HepG2 (cell line): ENCODE measurements around the gene MBTPS1. TPM values are rescaled to one million over a fixed set of nuclear protein-coding genes. Genes with fewer than 3 reads are reported as not detected.

ENCODE experiments used
- ATAC-seq: fragments of 200-7000 bp; cut with Tn5 transposase; 3 replicates; pipeline ENCODE4 v1.9.1; 2020; ENCODE audit warnings: mild to moderate bottlenecking, moderate library complexity
- BruUV-seq: library from RNA; stranded (reverse); fragments of 400-500 nt; replicated peaks from 2 replicates; lab custom pipeline; 2021; lab: Mats Ljungman, UMichigan
- CTCF ChIA-PET: fragments of 300-600 bp; formaldehyde crosslinking; extraction: SDS; loops from one replicate; lab custom pipeline; 2021; ENCODE audit warnings: low total read pairs, inconsistent platforms, low intra/inter-chr PET ratio; lab: Yijun Ruan, JAX
- POLR2A ChIA-PET: fragments of 350-600 bp; sonication (Branson Sonifier 250); formaldehyde crosslinking; loops from one replicate; lab custom pipeline; 2020; ENCODE audit warnings: antibody characterized with exemption, inconsistent platforms; lab: Yijun Ruan, JAX
- DNase-seq: peaks from one replicate; pipeline ENCODE4 v3.0.0-alpha.2; 2015; ENCODE audit warnings: low spot score
- FAIRE-seq: peaks from 3 replicates; lab custom pipeline; 2011; peaks lifted over from hg19 to GRCh38; lab: Jason Lieb, UNC
- H2AFZ ChIP-seq: one replicate; pipeline ENCODE4 v1.6.1; 2011; ENCODE audit warnings: low read length, inconsistent platforms
- H3K27ac ChIP-seq: fragments of 300-600 bp; 3 replicates; pipeline ENCODE4 v1.8.0; 2011; ENCODE audit warnings: mixed run types, mild to moderate bottlenecking, mixed read lengths, low read length, inconsistent platforms; ENCODE audit not compliant: insufficient read depth; ENCODE audit errors: extremely low read length
- H3K27me3 ChIP-seq, 2 experiments: fragments of 200-600 bp in 1 of 2; 2 replicates in 1 of 2; 3 replicates in 1 of 2; pipeline versions ENCODE4 v1.6.0 to v1.8.0; 2011; ENCODE audit warnings: low read length in 2 of 2, mild to moderate bottlenecking in 2 of 2, moderate library complexity in 2 of 2, inconsistent platforms in 1 of 2; ENCODE audit not compliant: insufficient read depth in 2 of 2, control insufficient read depth in 1 of 2
- H3K36me3 ChIP-seq, 2 experiments: fragments of 200-600 bp in 1 of 2; replicated peaks in 1 of 2; 2 replicates in 1 of 2; 3 replicates in 1 of 2; pipeline versions ENCODE4 v1.5.1 to v1.8.0; 2011; ENCODE audit warnings: low read length in 2 of 2, inconsistent platforms in 1 of 2; ENCODE audit not compliant: insufficient read depth in 2 of 2, control insufficient read depth in 1 of 2
- H3K4me1 ChIP-seq: 2 replicates; pipeline ENCODE4 v1.5.1; 2012; ENCODE audit warnings: low read length, inconsistent platforms; ENCODE audit not compliant: insufficient read depth
- H3K4me2 ChIP-seq: 2 replicates; pipeline ENCODE4 v1.6.0; 2011; ENCODE audit warnings: low read depth, low read length, inconsistent platforms
- H3K4me3 ChIP-seq, 3 experiments: fragments of 200-600 bp in 1 of 3; sonication (generic), shearing (Covaris generic) in 1 of 3; replicated peaks in 1 of 3; 2 replicates each; pipeline ENCODE4 v1.5.1; 2011 to 2016; ENCODE audit warnings: low read length in 3 of 3, inconsistent platforms in 2 of 3, low read depth in 2 of 3, mild to moderate bottlenecking in 2 of 3, control low read depth in 1 of 3, mixed read lengths in 1 of 3; ENCODE audit not compliant: insufficient read depth in 1 of 3
- H3K79me2 ChIP-seq: one replicate; pipeline ENCODE4 v1.6.1; 2011; ENCODE audit warnings: low read length, inconsistent platforms; ENCODE audit not compliant: insufficient read depth
- H3K9ac ChIP-seq: 2 replicates; pipeline ENCODE4 v1.6.0; 2011; ENCODE audit warnings: mild to moderate bottlenecking, low read depth, low read length, inconsistent platforms; ENCODE audit not compliant: insufficient read depth
- H3K9me3 ChIP-seq: 2 replicates; pipeline ENCODE4 v1.5.1; 2012; ENCODE audit warnings: mild to moderate bottlenecking, low read length
- H4K20me1 ChIP-seq: 2 replicates; pipeline ENCODE4 v1.6.0; 2011; ENCODE audit warnings: inconsistent platforms, mild to moderate bottlenecking, low read length, moderate library complexity; ENCODE audit not compliant: insufficient read depth
- SMAD3 ChIP-seq: sonication (generic); formaldehyde crosslinking; IDR thresholded peaks from 2 replicates; pipeline ENCODE4 v1.4.0; 2020; ENCODE audit warnings: missing genetic modification reagents
- ZFP1 ChIP-seq: IDR thresholded peaks from 2 replicates; pipeline ENCODE4 v1.6.1; 2016
- ZNF121 ChIP-seq: sonication (generic); formaldehyde crosslinking; IDR thresholded peaks from 2 replicates; pipeline ENCODE4 v1.5.0; 2020; ENCODE audit warnings: mild to moderate bottlenecking, missing genetic modification reagents
- WGBS: methylation state at CpG from one replicate; pipeline ENCODE4 v1.1.6; 2017; ENCODE audit warnings: low lambda C conversion rate; 5-methylcytosine and 5-hydroxymethylcytosine counted together
- in situ Hi-C: cut with HindIII; loops from 2 replicates; pipeline ENCODE4 v1.10.0; 2017; ENCODE audit warnings: low pct_unique_long_range_greater_than_20kb; ENCODE audit not compliant: extremely low pct_ligation_motif_present
- intact Hi-C: fragments of 100-400 bp; cut with micrococcal nuclease; formaldehyde crosslinking; loops from one replicate; pipeline ENCODE4 v1.10.0; 2022; ENCODE audit not compliant: unreplicated experiment
- polyA plus RNA-seq, 8 experiments: library from polyadenylated mRNA; depleted of rRNA in 3 of 8; stranded (reverse) in 7 of 8; unstranded in 1 of 8; fragments of >200 nt; fragmentation: Illumina TruSeq in 4 of 8; extraction: Trizol in 4 of 8; gene quantifications; 2 replicates each; pipeline versions ENCODE4 v1.2.1 to v1.2.3, GENCODE V29; 2011 to 2016; ENCODE audit warnings: low read depth in 4 of 8, missing spikeins in 1 of 8, mixed read lengths in 1 of 8; ENCODE audit not compliant: insufficient read depth in 1 of 8
- total RNA-seq, 5 experiments: library from RNA; depleted of rRNA; stranded (reverse); fragments of >200 nt; fragmentation: Illumina TruSeq; extraction: Trizol; gene quantifications; 2 replicates each; pipeline ENCODE4 v1.2.3, GENCODE V29; 2016; ENCODE audit warnings: low read depth in 1 of 5
- TF ChIP-seq, protein P1 (sequence below): IDR thresholded peaks from 2 replicates; pipeline ENCODE4 v1.6.1; 2018; ENCODE audit warnings: missing genetic modification reagents

MBTPS1 gene
- total and polyA plus RNA-seq, 2 of the 13 experiments (the other 11 are each of a cell fraction or from before 2014, with no cell fraction given) = 56.7 to 91.3 TPM

- H4K20me1 ChIP-seq = no peaks in the 10 kb centered on the region
- in situ Hi-C loops (no loop called here), intact Hi-C loops (no loop called here)
- H3K79me2 ChIP-seq = no peaks in the 10 kb centered on the region
- ATAC-seq (no peak), FAIRE-seq (no peak), DNase-seq (no peak)
- H3K36me3 ChIP-seq = no peaks in the 10 kb centered on the region
- H2AFZ ChIP-seq = no peak overlapping the region
- no TSS peak for BruUV-seq
- 68% methylated on average over 9 of the region's 9 CpGs for WGBS
- no peak overlapping the region for H3K27ac ChIP-seq
- H3K4me2 ChIP-seq = no peak overlapping the region
- peaks cover 23% of the 10 kb centered on the region for H3K9me3 ChIP-seq
- peaks cover 49% of the 10 kb centered on the region for H3K4me1 ChIP-seq
- H3K4me3 ChIP-seq = no peak overlapping the region
- H3K9ac ChIP-seq = no peak overlapping the region
- POLR2A ChIA-PET = no interaction called here
- H3K27me3 ChIP-seq = no peaks in the 10 kb centered on the region
- TF ChIP-seq ZNF121 (CRISPR knock-in tag) (0 out of 2 replicates have a peak, but pooled peaks have one; percentile 35), SMAD3 (CRISPR knock-in tag) (no peak)
- CTCF ChIA-PET = no interaction called here
Observed at GRCh38 chr16:84020353-84020752, 96.4 kb downstream of the MBTPS1 start.

- 67% methylated on average over 4 of the region's 4 CpGs for WGBS
- H4K20me1 ChIP-seq = no peaks in the 10 kb centered on the region
- no TSS peak for BruUV-seq
- H3K4me3 ChIP-seq = no peak overlapping the region
- in situ Hi-C loops = no loop called here
- H3K9me3 ChIP-seq = peaks cover 23% of the 10 kb centered on the region
- no peaks in the 10 kb centered on the region for H3K27me3 ChIP-seq
- no peak for FAIRE-seq
- ChIA-PET POLR2A (no interaction called here), CTCF (no interaction called here)
- H3K9ac ChIP-seq = no peak overlapping the region
- ATAC-seq = no peak
- no peak for DNase-seq
- H3K4me1 ChIP-seq = peaks cover 41% of the 10 kb centered on the region
- H3K4me2 ChIP-seq = no peak overlapping the region
- no peaks in the 10 kb centered on the region for H3K79me2 ChIP-seq
- no peak overlapping the region for H3K27ac ChIP-seq
- TF ChIP-seq, protein P1, sequence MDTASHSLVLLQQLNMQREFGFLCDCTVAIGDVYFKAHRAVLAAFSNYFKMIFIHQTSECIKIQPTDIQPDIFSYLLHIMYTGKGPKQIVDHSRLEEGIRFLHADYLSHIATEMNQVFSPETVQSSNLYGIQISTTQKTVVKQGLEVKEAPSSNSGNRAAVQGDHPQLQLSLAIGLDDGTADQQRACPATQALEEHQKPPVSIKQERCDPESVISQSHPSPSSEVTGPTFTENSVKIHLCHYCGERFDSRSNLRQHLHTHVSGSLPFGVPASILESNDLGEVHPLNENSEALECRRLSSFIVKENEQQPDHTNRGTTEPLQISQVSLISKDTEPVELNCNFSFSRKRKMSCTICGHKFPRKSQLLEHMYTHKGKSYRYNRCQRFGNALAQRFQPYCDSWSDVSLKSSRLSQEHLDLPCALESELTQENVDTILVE (CRISPR knock-in tag) = no peak
- peak; percentile 98 for TF ChIP-seq ZFP1 (CRISPR knock-in tag)
- no peaks in the 10 kb centered on the region for H3K36me3 ChIP-seq
- H2AFZ ChIP-seq = no peak overlapping the region
- intact Hi-C loops = no loop called here
Observed at GRCh38 chr16:84018710-84019109, 98.0 kb downstream of the MBTPS1 start.
